ENCODE measurements around the gene SP5. TPM values are rescaled to one million over a fixed set of nuclear protein-coding genes. Genes with fewer than 3 reads are reported as not detected.
"Not testable (repeated sequence)": the region's sequence is repeated elsewhere in the genome, so short reads cannot be mapped to it uniquely, and the experiment has no call there.

The SP5 gene
- 2.4 TPM for total RNA-seq

DNA sequence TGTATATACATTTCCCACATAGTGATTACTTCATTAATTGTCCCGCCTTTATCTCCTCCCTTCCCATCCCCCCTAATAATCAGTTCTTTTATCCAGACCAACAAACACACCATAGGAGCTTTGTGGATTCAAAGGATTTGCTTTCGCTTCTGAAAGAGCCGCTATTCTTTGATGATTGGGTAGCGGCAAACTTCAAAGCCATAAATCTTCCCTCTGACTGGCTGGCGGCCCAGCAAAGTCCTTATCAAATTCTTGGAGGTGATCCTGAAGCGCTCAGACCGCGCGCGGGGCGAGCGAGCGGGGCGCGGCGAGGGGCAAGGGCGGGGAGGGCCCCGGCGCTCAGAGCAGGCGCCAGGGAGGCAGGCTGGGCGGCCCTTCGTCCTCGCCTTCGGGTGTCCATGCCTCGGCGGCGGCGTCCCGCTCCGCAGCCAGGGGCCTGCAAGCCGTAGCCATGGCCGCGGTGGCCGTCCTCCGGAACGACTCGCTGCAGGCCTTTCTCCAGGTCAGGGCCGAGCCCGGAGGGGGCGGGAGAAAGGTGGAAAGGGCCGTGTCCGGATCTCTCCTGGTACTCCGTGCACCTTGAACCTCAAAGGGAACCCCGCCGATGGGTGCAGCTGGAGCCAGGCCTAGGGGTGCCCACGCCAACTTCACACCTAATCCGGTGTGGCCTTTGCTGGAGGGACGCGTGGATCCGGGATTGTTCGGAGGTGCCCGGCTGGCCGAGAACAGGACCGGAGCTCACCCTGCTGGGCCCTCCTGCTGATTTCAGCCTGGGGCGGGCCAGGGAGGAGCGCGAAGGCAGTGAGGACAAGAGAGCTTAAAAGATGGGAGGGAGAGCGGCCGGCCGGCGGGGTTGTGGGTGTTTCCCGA is at the start of gene SP5:
TSS of gene SP5 (plus strand) at position 276 of the 870 bp plus-strand sequence. CDS start at position 452, 176 bp downstream.
- DNase-seq (ENCODE audit: low spot score) (peak; percentile 63), ATAC-seq (peak; percentile 65)
- intact Hi-C loops (cut with DNase I) = no loop called here

GRCh38 chr2:170665743-170666142 is 49.4 kb upstream of the SP5 start:
- DNase-seq (ENCODE audit: low spot score) (no peak), ATAC-seq (no peak)
- intact Hi-C loops (cut with DNase I) = no loop called here

DNA sequence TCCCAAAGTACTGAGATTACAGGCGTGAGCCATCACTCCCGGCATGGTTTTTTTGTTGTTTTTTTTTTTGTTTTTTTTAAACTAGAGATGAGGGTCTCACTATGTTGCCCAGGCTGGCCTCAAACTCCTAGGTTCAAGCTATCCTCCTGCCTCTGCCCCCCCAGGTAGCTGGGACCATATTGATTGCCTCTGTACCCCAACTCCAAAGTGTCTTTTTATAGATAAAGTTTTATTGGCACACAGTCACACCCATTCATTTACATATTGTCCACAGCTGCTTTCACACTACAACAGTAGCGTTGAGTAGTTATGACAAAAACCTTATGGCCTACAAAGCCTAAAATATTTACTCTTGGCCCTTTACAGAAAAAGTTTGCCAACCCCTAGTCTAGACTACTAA is 45.2 kb upstream of the SP5 start:
- DNase-seq (ENCODE audit: low spot score) (no peak), ATAC-seq (no peak)
- intact Hi-C loops (cut with DNase I) = no loop called here

DNA sequence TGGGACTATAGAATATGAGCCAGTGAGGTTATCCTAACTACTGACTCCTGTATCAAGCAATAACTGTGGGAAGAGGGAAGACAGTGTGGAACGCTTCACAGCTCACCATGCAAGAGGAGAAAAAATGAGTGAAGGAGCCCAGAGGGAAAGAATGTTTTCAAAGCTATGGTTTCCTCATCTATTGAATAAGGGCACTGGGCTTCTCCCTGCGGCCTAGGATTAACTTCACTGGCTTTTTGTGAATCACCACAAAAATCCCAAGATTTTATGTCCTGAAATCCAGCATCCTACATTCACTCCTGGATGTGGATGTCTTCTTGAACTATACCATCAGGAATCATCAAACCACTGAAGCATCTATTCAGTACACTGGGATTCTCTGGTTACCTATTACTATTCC is 44.5 kb upstream of the SP5 start:
- intact Hi-C loops (cut with DNase I) = no loop called here
- DNase-seq (ENCODE audit: low spot score) (no peak), ATAC-seq (no peak)

- no peak for ATAC-seq
- no peak for DNase-seq (ENCODE audit: low spot score)
- intact Hi-C loops (cut with DNase I) = no loop called here
Measured at GRCh38 chr2:170671079-170671478, 44.1 kb upstream of the SP5 start.

GRCh38 chr2:170674282-170674681 is 40.9 kb upstream of the SP5 start:
- DNase-seq (ENCODE audit: low spot score); ATAC-seq; intact Hi-C loops (cut with DNase I): not testable (repeated sequence)

DNA sequence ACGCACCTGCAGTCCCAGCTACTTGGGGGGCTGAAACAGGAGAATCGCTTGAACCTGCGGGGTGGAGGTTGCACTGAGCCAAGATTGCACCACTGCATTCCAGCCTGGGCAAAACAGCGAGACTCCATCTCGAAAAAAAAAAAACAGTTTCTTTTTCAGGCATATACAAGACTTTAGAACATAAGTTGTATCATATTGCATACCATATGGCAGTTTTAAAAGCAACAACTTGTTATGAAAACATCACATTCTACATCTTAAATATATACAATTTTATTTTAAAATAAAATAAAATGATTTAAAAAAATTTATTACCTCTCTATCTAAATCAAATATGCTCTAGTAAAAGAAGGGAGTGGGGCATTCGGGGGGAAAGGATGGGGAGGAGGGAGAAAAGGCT is 39.4 kb upstream of the SP5 start:
- no peak for ATAC-seq
- DNase-seq (ENCODE audit: low spot score) = no peak
- intact Hi-C loops (cut with DNase I) = no loop called here

- intact Hi-C loops (cut with DNase I) = no loop called here
- DNase-seq (ENCODE audit: low spot score) (no peak), ATAC-seq (no peak)
Measured at GRCh38 chr2:170679607-170680079, 35.5 kb upstream of the SP5 start.

DNA sequence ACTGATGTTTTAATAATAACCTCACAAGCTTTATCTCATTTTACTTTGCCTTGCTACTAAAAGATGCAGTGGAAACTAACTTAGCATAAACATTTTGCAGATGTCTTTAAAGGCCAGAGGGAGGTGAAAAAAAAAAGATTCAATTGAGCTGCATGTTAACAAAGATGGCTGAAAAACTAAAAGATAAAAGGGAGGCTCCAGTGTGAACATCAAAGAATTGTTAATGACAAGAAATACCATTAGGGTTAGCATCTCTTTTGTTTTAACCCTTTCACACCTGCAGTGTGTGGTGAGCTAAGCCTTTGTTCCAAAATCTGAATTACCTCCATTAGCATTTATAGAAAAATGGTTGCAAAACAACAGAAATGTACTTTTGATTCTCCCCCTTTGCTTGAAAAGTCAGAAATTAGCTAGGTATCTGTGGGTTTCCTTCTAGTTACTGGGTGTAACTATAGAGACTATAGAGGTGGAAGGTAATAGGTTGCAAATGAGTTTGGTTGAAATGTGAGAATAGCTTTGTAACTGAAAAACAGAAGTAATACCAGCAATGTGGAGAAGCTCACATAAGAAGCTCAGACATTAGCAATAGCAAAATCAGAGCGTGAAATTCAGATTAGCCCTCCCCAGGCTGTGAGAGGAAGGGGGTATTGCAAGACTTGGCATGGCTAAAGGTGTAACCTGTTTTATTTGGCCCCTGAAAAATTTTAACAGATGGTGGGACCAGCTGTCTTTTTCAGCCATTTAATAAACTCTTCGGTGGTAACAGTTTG is 34.8 kb upstream of the SP5 start:
- intact Hi-C loops (cut with DNase I) = no loop called here
- DNase-seq (ENCODE audit: low spot score) (no peak), ATAC-seq (no peak)

DNA sequence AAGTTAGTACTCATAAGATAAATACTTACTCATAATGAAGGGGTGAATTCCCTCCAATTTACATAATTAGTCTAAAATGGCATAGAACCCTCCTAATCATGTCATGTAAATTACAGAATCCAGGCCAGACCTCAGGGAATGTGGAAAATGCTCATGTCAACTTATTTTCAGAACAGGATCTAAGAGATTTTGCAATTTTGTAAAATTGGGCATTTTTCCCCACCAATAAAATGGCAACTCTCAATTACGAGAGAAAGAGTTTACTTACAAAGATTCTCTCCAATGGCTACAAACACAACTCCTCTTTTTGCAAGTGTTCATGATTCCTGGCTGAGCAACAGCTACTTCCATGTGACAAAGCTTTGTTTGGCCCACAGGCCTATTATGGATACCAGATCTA is 33.8 kb upstream of the SP5 start:
- intact Hi-C loops (cut with DNase I) = no loop called here
- ATAC-seq (peak; percentile 49), DNase-seq (ENCODE audit: low spot score) (no peak)

GRCh38 chr2:170685591-170685990 is 29.5 kb upstream of the SP5 start:
- ATAC-seq = no peak
- intact Hi-C loops (cut with DNase I) = no loop called here

GRCh38 chr2:170689481-170689880 is 25.7 kb upstream of the SP5 start:
- intact Hi-C loops (cut with DNase I) = no loop called here
- DNase-seq (ENCODE audit: low spot score) (no peak), ATAC-seq (no peak)

More at GRCh38 chr2:170685591-170685990, 29.5 kb upstream of the SP5 start:
- no peak for DNase-seq (ENCODE audit: low spot score)

DNA sequence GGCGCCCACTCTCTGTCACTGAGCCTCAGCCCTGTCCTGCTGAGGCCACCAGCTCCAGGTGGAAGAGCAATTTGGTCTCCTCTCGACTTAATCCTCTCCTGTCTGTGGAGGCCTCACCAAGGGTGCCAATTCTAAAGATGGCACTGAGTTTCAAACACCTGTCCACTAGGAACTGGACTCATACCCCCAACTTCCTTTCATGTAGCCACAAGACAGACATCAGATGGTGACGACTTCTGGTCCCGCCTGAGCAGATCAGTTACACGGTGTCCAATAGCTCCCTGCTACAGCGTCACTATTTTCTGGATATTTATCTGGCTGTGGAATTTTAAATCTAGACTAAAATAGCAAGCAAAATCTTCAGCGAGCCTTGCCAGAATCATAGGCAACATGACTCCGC is 24.5 kb upstream of the SP5 start:
- DNase-seq (ENCODE audit: low spot score) (no peak), ATAC-seq (no peak)
- intact Hi-C loops (cut with DNase I) = no loop called here

DNA sequence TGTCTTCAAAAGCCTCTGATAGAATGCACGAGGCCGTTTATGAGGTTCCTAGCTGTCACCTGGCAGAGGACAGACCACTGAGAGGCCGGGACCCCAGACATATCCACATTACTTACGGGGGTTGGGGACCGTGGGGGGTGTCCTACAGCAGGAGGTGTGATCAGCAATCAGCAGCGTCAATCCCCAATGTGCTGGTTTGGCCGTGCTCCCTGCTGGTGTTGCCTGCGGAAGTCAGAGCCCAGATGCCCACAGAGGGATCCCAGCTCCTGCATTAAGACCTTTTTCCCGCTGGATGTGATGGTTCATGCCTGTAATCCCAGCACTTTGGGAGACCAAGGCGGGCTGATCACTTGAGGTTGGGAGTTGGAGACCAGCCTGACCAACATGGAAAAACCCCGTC is 20.8 kb upstream of the SP5 start:
- ATAC-seq (no peak), DNase-seq (ENCODE audit: low spot score) (no peak)
- intact Hi-C loops (cut with DNase I) = no loop called here

DNA sequence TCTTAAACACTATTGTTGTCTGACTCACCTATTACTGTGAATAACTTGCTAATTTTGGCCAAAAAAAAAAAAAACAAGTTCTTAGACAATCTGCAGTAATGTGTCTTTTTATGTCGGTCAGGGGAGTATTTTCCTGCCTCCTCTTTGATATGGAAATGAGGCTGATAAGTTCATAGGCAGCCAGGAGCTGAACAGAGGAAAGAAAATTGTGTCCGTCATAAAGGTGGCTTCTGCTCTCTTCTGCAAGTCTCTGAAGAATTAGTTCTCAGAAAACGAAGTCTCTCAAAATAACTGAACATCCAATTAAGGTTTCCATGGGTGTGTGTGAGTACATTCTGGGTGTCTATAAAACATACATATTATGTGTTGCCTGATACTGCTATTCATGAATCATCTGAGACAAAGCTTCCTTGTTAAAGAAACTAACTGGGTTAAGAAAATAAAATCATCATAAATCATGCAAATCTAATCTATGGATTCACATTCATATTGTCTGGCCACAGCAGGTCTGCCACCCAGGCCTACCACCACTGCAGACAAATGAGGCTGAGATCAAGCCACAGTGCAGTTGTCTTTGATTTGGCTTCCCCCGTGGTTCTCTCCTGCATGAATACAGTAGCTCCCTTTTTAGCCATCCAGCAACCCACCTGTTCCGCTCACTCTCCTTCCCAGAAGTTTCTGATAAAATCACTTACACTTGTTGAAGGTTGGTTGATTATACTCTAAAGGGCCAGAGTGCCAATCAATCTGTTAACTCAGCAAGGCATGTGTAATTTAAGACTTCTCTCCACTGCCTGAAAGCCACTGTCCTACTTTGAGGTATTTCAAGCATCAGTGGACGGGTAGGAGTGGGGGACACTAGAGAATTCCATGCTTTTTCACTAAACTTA is 19.4 kb upstream of the SP5 start:
- no peak for ATAC-seq
- no peak for DNase-seq (ENCODE audit: low spot score)
- intact Hi-C loops (cut with DNase I) = no loop called here

DNA sequence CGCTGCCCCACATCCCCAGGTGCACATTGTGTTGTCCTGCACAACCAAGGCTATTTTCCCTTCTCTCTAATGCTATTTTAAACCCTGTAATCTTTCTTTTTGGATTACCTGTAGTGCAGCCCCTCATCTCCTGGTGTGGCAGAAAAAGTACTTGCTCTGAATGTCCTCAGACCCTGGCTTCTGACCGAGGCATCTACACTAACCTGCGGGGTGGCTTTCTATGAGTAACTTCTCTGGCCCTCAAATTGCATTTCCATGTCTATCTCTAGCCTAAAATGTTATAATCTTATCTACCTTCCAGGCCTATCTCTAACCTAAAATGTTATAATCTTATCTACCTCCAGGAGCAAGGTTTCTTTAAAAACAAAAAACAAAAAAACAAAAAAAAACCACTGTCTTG is 18.2 kb upstream of the SP5 start:
- no peak for ATAC-seq
- DNase-seq (ENCODE audit: low spot score) = no peak
- intact Hi-C loops (cut with DNase I) = no loop called here

DNA sequence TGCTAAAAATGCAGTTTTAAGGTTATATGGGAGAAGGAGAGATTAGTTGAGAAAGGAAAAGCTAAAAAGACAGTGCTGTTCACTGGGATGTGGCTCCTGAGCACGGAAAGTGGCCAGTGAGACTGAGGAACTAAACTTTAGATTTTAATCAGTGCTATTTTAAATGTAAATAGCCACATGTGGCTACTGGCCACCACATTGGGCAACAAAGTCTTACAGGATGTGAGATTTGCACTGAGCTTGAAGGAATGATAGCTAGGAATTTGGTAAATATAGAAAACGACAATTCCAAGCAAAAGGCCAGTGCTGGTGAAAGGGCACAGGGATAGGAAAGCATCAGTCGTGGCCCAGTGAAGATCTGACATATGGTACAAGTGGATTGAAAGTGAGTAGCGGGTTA is 14.1 kb upstream of the SP5 start:
- DNase-seq (ENCODE audit: low spot score) (no peak), ATAC-seq (no peak)
- intact Hi-C loops (cut with DNase I) = no loop called here

DNA sequence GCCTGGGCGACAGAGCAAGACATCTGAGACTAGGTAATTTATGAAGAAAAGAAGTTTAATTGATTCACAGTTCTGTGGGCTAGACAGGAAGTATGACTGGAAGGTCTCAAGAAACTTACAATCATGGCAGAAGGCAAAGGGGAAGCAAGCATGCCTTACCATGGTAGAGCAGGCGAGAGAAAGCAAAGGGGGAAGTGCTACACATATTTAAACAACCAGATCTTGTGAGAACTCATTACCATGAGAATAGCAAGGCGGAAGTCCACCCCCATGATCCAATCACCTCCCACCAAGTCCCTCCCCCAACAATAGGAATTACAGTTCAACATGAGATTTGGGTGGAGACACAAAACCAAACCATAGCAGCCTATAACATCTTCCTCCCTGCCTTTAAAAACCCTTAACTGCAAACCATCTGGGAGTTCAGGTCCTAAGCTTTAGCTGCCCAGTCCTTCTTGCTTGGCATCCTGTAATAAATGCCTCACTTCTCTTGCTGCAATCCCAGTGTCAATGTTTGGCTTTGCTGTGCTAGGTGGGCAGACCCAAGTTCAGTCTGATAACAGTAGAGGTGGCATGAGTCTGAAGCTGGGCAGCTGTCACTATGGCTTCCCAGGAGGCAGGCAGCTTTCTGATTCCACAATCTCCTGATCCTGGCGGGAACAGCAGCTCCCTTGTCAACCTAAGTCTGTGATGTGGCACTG is 11.2 kb upstream of the SP5 start:
- no peak for DNase-seq (ENCODE audit: low spot score)
- intact Hi-C loops (cut with DNase I) = no loop called here

More for the DNA sequence above, 11.2 kb upstream of the SP5 start:
- no peak for ATAC-seq

Measured in sciatic nerve (tissue), 2 donors.